ENCODE results near the gene PRKCE. TPM values are rescaled to one million over a fixed set of nuclear protein-coding genes. Genes with fewer than 3 reads are reported as not detected.

The PRKCE gene
- polyA plus RNA-seq, 3 donors: 8.3 to 9.2 (median 8.7) TPM

DNA sequence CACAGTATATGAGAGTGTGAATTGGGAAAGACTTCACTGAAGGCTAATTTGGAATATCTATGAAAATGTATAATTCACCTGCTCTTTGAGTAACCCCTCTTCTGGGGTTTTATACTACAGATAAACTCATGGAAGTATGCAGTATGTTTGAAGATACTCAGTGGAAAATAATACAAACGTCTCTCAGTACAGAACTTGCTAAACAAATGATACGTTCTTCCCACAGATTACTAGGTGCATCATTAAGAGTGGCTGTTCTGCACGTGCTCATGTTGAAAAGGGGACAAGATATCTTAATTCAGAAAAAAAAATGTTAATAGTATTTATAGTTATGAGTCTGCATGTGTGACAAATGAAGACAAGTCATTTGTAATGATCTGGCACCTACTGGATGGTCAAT is 575.5 kb downstream of the PRKCE start:
- DNase-seq (ENCODE audit: low read depth in 3 of 3, low spot score in 2 of 3): no peak

DNA sequence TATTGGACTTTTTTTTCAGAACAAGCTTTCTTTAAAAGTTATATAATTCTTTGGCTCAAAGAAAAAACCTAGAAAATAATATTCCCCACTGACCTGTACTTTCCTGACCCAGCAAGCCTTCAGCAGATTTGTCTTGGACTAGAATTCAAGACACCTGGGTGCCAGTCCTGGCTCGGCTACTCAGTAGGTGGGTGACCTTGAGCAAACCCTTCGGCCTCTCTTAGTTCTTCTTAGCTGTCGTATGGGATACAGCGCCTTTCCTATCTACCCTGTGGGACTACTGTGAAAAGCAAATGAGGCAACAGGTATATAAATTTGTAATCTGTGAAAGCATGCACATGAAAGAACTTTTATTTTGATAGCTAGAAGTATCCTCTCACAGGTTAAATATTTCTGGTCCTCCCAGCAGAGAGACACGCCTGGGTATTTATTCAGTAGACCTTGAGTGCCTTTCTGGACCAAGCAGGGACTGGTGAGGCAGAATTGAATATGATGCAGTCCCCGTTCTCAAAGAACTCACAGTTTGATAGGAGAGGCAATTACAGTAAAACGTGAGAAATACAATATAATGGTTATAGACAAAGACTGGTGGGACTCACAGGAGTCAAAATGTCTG is 576.3 kb downstream of the PRKCE start:
- DNase-seq (ENCODE audit: low read depth in 3 of 3, low spot score in 2 of 3): no peak

DNA sequence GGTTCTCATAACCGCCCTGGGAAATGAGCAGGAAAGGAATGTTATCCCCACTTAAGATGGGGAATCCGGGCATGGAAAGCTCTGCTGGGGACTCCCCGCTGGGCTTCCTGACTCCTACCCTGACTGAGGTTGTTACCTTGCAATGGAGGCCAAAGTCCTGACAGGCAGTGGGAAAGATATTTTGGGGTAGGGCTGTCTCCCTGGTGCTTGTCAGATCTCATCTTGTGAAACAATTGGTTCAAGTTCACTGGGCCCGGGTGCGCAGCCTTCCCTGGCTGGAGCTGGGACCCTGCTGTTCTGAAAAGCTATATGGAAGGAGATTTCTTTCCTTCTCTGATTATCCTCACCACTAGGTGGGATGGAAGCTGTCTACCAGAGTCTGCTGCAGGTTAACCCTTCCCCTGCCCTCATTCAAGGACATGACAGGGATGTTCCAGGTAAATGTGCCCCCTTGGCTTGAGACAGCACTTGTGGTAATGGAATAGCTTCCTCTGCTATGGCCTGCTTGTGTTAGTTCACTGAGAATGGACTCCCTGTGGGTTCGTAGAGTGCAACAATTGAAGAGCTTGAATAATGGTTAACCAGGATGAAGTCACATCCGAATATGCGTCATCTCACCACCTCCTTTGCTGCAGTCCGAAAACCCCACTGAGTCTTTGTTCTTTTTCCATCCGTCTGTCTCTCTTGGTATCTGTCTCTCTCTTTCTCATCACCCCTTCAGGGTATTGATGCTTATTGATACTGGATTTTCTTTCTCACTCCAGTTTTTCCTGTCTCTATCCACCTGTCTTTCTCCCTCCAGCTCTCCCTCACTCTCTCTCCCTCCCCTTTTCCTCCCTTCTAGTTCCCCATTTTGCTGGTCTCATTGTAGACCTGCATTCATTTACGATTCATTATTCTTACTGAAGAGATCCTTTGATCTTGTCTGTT is 577.9 kb downstream of the PRKCE start:
- no peak for DNase-seq (ENCODE audit: low read depth in 3 of 3, low spot score in 2 of 3)

DNA sequence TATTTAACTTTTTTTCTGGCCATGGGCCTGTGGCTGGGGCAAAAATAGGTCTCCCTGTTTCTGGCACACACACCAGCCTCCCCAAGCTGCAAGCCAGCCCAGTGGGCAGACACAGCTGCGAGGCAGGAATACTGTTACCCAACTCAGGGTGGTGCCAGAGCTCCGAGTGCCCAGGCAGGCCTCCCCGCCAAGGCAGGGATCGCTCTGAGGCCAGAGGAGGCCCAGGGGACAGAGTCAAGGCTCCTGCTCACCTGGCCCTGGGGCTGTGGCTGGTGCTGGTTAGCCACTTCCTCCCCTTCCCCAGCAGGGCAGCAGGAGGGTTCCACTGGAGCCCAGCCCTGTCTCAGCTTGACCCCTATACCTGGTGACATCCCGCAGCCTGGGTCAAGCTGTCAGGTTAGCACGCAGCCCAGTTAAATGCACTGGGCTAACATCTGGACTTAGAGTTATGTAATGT is 578.7 kb downstream of the PRKCE start:
- DNase-seq (ENCODE audit: low read depth in 3 of 3, low spot score in 2 of 3): no peak

DNA sequence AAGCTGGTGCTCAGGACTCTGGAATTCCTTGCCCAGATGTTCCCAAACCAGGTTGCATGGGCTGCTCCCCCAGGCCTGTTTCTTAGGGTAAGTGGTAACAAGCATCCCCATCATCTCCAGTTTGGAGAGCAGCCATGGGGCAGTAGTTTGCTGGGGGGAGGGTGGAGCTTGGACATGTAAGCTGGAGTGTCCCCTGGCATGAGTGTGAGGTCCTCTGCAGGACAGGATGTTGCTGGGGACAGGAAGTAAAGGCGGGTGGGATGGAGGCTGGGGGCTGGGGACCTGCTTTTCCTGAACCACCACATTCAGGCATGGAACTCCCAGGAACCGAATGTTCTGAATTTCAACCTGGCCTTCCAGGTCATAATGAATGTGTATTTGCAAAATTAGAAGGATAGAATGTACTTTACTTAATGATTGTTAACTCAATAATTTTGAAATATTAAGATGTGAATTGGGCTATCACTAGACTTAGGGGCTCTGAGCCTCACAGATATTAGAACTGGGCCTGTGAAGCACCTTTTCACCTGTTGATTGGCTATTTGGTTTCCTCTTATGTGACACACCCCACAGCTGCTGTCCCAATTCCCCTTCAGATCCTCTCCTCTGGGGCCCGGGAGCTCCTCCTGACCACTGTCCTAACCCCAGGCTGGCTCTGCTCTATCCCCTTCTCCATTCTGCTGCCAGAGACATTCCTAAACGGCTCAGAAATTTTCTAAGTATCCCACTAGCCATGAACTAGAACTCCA is 579.4 kb downstream of the PRKCE start:
- DNase-seq (ENCODE audit: low read depth in 3 of 3, low spot score in 2 of 3): no peak

DNA sequence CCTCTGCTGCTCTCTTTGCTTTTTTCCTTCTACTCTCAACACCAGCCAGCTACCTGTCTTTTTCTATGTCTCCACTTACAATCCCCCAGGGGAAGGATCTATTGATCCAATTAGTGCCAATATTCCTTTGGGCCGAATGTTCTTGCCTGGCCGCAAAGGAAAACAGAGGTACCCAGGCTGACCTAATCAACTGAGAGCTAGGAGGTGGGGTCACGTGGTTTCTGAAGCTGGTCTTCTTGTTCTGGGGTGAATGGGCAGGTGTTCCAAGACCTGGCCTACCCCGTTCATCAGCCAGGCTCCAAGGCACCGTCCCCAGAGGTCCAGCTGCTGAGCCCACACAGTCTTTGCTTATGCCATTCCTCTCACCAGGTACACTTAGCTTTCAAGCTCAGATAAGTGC is 580.2 kb downstream of the PRKCE start:
- no peak for DNase-seq (ENCODE audit: low read depth in 3 of 3, low spot score in 2 of 3)

DNA sequence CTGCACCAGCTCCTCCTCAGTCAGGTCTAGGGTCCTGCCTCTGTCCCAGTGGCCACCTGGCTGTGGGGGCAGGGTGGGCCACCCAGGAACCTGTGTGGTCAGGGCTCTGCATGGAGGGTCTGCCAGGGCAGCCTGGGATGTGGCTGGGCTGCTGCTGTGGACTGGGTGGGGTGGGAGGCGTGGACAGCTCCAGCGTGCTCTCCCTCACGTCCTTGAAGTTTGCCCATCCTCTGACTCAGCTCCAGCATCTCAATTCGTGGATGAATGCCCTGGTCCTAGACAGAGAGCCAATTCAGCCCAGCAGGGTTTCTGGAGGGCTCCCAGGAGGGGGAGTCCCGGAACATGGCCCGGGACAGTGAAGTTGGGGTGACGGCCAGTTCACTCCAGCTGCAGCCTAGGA is 581.4 kb downstream of the PRKCE start:
- no peak for DNase-seq (ENCODE audit: low read depth in 3 of 3, low spot score in 2 of 3)

DNA sequence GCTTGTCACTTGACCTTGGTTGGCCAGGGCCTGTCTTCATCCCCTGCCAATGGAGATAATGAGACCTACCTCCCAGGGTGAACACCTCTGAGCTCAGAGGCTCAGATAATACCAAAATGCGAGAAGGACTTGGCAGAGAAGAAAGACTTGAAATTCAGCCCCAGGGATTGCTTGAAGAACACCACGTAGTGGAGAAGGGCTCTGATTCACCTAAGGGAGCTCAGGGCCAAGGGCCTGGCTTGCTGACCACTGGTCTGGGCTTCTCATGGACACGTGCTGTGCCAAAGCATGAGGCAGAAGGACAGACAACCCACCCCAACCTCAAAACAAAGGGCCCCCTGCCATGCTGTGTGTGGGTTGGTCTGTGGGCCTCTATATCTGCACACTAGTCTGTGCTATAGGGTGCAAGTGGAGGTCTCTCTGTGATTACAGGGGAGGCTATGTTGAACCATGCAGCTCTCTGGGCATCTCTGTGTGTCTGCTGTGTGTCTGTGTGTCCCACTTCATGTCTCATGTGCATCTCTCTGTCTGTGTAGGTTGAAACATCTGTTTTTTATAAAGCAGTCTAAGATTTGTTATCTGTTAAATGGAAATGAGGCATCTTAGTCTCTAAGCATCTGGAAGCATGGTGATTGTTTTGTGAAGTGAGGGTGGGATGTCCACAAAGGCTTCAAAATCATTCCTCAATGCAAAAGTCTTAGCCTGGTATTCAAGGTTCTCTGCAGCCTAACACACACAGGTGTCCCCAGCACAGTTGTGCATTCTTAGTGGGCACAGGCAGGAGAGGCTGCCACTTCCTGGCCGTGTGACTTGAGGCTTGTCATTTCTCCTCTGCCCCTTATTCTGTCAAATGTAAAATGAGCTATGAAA is 584.8 kb downstream of the PRKCE start:
- no peak for DNase-seq (ENCODE audit: low read depth in 3 of 3, low spot score in 2 of 3)

DNA sequence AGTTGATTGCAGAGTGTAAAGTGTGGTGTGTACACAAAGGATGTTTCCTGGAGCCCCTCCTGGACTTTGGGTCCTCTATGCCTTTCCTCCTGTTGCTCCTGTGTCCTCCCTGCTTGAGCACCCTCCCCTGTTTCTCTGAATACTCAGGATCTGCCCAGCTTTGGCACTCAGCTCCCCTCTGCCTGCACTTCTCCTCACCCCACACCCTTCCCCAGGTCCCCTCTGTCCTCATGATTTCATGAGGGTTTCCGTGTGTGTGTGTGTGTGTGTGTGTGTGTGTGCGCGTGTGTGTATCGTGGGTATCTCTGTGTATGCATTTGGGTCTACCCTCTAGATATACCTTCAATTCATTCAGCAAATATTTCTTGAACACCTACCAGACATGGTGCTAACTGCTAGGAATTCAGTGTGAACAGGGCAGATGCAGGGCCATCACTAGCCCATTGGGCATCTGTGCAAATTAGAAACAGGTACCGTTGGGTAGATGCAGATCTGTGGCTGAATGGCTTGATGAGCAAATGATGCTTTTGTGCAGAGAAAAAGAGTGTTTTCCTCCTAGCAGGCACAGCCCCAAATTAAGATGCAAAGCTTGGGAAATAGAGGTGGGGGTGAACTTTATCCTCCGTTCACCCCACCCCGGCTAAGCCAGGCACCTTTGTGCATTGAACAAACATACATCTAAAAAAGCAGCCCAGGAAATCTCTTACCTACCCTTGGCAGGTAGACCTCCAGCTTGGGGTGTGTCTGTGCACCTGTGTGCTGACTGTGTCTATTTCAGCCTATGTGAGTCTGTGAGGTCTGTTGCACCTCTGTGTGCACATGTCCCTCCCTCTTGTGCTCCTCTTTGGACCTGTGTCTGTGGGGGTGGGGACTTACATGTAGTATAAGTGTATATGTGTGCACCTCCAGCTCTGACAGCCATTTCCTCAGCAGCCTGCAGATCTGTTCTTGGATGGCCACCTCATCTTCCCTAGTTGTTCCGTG is 585.7 kb downstream of the PRKCE start:
- DNase-seq (ENCODE audit: low read depth in 3 of 3, low spot score in 2 of 3): no peak

Other genes starting within 250 kb of the PRKCE start
- 10 to 100 TPM; 25.3 to 28.8 (median 27.0) TPM for gene SRBD1, start 40.4 kb upstream of the PRKCE start, polyA plus RNA-seq (ENCODE audit: insufficient read length in 3 of 3)